AG20443 (cell line): ENCODE measurements around the gene RTTN.
A peak's percentile ranks its signal among the peaks of the same experiment; 100 is the strongest.
"Not testable (repeated sequence)": the region's sequence is repeated elsewhere in the genome, so short reads cannot be mapped to it uniquely, and the experiment has no call there.

ENCODE experiments used
- DNase-seq: peaks from one replicate; pipeline ENCODE4 v3.0.0; 2012; ENCODE audit warnings: low spot score, mixed read lengths

The RTTN gene, protein sequence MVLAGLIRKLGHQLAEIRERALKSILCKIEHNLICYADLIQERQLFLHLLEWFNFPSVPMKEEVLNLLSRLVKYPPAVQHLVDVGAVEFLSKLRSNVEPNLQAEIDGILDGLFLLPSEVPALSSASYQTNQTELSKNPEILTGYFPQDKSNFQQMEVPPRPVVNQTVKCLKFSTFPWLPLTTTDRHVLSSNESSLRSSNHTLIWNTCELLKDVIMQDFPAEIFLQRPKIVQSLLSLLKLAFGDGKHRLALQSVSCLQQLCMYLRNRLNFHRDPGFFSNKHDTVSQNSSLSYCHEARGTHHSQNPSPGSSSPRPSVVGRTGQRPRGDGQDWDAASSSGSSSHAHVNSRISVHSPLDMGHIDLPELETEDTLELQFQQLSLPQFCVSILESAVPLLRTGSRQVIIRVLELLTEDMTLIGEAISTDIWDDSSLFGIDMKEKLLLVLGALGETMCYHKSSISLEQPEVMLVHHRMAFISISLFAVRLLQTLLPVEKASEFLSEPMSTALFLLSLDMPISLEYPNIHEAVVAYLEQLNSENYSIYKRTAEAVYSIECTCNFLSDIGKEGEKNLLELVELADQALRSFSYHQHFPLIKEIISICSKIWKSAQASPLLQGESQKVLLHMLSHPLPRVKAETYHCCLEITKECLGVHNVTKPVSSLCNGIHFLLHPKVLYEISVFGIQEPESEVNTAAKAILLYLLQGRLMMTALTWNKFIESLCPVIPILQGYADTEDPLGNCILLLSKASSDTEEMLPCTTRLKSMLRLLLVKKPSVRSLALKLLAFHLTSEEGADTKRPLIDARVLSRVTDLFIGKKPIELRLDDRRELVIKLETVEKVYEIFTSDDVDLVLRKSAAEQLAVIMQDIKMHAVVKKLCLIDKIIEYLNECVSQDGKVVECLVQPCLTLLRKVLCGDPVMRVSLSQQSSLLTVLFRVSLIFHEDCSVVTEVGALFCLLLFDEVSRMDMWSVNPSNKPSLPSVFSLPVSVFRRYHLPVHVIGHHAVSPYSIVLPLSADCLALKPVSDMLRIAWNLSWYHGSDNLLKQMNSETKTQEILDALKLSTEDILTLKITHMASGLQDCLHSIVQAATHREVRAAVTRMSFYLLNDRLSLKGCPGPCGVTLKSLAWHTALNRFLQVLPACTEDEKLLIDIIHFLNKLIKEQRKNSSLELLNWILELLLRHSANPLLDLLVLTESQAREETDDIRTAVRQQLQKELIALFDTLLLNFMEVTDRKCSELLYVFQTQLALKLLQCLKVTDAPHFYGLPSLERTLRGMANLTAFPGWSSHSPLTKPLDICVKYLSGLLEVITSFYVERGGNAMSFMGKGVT (N-terminal part only)

DNA sequence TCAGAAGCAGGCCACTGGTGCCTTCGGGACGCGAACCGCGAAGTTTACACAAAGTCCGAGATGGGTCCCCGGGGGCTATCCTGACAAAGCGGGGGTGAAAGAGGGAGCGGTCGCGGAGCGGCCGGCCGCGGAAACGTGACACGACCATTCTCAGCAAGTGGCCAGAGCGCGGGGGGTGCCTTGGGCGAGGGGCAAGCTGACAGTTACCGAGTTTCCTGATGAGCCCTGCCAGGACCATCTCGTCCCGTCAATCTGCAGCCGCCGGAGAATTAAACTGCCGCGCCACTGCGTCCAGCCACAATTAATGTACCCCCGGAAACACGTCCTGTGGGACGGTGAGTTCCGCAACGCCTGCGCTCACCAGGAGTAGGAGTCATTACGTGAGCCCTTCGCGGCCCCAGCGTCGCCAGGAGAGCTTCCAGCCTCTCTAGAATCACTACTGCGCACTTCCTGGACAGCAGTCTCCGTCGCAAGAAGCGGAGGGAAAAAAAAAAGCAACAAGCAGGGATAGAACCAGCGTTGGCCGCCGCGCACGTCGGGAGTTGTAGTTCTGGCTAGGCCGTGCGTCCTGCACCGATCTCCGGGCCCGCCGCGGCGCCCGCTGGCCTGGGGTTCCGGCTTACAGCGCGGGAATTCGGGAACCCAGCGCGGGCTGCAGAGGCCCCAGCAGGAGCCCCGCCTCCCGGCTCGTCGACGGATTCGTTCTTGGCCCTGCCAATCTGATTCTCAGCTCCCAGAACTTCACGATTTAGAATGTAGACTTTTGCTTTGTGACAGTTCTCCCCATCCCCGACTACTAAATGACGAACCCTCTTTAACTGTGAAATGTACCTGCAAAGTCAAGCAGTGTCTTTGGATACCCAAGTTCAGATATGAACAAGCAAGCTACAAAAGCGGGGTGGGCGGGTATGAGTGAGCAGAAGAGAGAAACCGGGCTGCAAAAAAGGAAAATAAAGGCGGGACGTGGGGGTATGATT, at the start of gene RTTN:
TSS of gene RTTN (minus strand) at position 267 of the 977 bp plus-strand sequence. CDS start at position 238, 29 bp downstream.
- DNase-seq, result peak; percentile 98

DNA sequence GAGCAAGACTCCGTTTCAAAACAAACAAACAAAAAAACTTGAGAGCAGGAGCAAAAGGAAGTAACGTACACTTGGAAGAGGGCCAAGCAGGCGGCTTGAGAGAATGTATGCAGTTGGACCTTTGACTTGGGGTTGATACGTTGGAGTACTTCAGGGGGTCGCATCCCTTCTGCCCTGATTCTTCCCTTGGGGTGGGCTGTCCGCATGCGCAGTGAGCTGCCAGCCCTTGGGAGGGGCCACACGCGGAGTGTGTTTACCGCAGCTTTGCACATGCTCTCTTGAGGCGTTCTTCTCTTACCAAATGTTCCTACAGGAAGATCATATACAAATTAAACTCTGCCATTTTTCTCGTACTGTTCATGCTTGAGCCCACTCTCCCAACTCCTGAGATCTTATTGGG, 45.3 kb upstream of the RTTN start:
- no peak for DNase-seq

DNA sequence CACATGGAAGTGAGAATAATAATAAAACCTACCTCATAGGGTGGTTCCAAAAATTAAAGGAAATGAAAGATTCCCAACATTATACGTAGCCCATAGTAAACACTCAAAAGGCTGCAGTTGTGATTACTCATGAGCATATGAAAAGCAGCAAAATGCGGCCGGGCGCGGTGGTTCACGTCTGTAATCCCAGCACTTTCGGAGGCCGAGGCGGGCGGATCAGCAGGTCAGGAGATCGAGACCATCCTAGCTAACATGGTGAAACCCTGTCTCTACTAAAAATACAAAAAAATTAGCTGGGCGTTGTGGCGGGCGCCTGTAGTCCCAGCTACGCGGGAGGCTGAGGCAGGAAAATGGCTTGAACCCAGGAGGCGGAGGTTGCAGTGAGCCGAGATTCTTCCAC, 44.4 kb upstream of the RTTN start:
- not testable (repeated sequence) for DNase-seq

DNA sequence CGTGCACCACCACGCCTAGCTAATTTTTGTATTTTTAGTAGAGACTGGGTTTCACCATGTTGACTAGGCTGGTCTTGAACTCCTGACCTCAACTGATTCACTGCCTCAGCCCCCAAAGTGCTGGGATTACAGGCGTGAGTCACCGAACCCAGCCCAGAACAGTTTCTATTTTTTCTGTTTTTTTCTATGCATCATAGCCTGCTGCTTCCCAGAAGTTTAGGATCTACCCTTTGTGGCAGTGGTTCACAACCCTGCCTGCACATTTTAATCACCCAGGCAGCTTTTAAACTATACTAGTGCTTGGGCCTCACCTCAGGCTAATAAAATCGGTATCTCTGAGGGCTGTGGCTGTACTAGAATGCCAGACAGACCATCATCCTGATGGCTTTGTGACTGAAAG, 43.6 kb upstream of the RTTN start:
- DNase-seq, result peak; percentile 39

DNA sequence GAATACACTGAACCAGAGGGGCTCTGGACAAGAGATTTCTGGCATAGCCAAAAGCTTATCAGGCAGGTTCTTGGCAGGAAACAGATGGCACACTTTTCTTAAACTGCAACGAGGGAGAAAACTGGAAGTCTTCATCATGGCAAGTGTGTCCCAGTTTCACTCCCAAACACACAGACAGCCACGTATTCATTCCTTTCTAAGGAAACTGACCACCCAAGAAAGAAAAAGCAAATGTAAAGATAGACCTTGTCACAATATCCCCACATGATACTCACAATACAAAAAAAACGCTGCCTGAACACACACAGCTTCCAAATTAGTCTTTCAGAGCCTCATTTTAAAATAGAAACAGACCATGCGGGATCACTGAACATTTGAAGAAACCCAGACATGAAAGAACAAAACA, 40.6 kb upstream of the RTTN start:
- no peak for DNase-seq

DNA sequence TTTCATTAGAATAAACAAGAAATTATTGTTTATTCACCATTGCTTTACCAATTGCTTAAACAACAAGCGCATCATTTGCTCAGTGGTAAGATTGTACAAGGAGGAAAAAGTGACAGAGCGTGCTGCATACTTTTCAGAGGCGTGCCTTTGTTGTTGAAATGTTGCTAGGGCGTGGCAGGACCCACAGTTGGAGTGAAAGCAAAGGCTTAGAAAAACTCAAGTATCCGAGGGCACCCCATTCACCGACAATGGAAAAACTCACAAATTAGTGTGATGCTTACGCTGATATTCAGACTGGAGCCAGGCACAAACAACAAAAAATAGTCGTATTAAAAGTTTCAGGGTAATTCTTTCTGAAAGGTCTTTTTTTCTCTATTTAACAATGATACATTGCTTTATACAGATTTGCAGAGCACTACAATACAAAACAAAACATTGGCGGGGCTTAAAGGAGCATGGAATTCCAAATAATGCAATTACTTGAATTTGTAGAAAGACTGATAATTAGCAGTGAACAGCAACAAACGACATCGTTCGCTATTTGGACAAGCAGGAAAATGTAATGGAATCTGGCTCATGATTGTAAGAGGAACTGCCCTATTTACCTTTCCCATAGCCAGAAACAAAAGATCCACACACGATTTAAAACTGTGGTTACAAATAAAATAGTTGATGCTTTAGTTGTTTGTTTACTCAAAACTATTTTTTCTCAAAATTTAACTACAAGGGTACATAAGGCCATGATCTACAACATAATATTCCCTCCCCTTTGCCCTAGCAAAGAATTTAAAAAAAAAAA, 37.8 kb upstream of the RTTN start:
- no peak for DNase-seq

DNA sequence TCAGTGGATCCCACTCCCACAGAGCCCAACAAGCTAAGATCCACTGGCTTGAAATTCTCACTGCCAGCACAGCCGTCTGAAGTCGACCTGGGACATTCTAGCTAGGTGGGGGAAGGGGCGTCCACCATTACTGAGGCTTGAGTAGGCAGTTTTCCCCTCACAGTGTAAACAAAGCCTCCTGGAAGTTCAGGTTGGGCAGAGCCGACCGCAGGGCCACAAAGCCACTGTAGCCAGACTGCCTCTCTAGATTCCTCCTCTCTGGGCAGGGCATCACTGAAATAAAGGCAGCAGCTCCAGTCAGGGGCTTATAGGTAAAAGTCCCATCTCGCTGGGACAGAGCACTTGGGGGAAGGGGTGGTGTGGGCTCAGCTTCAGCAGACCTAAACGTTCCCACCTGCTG, 31.4 kb upstream of the RTTN start:
- not testable (repeated sequence) for DNase-seq

DNA sequence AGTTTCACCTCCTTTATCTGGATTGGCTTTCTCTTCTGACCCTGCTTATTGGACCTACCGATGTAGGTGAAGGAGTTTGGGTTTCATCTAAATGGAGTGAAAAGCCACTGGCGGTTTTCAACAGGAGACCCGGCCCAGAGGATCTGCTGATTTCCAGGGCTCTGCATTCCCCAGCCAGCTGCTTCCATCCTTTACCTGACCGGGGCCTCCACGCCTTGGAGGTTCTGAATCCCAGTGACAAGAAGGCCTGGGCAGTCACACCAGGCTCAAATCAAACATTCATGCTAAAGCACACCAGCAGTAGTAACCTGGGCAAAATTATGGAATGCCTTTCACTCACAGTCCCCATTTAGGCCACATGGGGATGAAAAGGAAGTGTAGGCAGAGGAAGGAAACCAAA, 30.0 kb upstream of the RTTN start:
- no peak for DNase-seq

DNA sequence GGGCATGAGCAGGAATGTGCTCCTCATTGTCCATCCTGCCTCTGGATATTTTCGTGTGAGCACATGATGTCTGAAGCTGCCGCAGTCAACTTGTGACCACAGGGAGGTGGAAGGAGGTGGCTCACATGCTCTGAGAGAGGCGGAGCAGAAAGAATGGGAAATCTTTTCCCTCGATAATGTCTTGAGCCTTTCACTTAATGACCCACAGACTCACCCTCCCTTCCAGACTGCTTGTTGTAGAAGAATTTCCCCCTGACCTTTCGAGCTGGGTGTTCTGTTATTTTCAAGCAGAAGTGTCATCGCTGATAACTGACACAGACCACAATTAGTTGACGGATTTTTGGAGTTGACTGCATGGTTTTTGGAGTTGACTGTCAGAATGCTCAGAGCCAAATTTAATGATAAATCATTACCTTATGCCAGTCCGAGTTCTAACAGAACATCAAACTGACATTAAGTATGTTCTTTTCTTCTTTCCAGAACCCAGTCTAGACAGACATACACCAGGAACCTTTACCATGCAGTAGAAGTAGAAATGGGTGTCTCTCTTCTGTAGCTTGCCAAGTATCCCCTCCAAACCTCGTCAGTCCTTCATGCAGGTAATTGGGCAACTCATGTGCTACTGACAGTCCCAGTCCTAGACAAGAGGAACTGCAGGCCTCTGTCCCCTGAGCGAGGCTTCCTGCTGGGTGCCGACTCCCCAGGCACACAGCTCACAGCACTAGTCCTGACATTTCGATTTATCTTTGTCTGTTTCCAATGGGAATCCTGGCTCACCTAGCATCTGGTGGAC, 29.4 kb upstream of the RTTN start:
- DNase-seq, result peak; percentile 85

DNA sequence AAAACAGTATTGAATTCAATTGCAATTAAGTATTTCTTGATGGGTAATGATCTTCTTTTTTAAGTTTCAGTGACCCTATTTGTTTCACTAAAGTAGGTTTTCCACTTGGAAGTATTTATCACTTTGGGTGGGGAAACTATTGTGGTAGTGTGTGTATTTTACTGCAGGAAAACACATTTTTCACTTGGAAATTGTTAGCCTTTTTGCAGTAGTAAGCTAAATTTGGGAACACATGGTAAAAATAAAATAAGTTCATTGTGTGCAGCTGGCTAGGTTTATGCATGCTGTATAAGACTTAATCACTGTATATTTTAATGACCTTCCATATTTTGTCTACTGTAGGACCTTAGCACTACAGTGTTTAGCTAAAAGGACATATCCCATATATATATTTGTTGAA, 28.5 kb upstream of the RTTN start:
- DNase-seq, result no peak

DNA sequence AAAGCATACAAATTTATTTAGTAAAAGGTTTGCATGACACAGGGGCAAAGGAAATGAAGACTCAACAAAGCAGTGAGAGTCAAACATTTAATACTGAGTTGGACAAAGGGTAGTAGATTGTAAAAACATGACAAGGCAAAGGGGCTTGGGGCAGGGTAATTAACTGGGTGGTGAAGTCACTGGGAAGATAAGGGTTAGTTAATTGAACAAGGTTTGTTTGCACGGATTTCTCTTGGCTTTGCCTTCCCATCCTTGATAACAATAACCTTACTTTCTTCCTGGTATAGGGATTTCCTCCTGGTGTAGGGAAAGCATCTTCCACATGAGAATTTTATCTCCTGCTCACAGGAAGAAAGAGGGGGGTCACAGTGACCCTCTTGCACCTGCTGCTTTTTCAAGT, 26.8 kb upstream of the RTTN start:
- DNase-seq, result no peak

DNA sequence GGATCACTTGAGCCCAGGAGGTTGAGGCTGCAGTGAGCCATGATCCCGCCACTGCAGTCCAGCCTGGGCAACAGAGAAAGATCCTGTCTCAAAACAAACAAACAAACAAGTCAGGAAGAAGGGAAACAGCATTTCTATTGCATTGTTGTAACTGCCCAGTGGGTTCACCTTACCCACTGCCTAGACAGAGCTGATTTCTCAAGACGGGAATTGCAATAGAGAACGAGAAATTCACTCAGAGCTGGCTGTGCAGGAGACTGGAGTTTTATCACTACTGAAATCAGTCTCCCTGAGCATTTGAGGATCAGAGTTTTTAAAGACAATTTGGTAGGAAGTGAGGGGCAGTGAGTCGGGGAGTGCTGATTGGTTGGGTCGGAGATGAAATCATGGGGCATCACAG, 24.2 kb upstream of the RTTN start:
- no peak for DNase-seq

DNA sequence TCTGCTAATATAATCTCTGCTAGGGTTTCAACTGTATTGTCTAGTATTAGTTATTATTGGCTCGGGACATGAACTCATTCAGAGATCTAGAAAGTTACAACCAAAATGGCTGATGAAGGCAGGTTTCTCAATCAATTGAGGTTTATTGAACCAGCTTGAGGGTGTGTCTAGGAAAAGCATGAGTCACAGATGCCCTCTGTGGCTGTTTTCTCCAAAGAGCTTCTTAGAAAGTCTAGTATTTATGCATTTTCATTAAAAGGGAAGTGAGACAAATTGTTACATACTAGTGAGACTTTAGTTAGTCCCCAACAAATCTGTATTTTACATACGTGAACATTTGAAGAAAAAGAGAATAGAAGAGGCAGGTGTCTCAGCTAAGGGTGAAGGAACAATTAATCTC, 23.0 kb upstream of the RTTN start:
- no peak for DNase-seq

DNA sequence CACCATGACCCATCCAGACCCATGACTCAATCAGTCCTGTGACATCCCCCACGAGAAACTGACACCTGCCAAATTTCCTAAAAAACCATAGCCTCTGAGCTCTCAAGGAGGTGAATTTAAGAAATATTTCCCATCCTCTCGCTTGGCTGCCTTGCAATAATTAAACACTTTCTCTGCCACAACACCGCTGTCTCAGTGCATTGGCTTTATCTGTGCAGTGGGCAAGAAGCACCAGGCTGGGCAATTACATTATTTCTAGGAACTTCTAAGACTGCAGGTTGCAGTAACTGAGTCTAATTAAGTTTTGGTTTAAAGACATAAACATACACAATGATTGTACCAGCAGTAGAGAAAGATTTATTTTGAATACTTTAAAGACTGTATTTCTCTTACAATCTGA, 22.0 kb upstream of the RTTN start:
- DNase-seq, result no peak

DNA sequence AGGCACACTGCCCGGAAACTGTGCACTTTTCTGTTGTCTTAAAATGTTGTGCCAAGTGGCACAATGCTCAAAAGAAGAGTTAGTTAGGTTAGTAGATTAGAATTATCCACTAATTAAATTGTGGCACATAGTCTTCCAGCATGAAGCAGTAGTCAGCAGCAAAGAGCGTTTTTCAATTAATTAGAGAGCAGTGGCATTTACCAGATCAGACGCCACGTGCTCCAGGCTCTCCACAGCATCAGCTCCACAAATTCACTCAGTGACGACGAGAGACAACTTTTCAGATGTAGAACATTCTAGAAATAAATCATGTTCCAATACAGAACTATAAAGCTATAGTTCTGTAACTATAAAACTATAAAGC, 16.4 kb upstream of the RTTN start:
- no peak for DNase-seq

DNA sequence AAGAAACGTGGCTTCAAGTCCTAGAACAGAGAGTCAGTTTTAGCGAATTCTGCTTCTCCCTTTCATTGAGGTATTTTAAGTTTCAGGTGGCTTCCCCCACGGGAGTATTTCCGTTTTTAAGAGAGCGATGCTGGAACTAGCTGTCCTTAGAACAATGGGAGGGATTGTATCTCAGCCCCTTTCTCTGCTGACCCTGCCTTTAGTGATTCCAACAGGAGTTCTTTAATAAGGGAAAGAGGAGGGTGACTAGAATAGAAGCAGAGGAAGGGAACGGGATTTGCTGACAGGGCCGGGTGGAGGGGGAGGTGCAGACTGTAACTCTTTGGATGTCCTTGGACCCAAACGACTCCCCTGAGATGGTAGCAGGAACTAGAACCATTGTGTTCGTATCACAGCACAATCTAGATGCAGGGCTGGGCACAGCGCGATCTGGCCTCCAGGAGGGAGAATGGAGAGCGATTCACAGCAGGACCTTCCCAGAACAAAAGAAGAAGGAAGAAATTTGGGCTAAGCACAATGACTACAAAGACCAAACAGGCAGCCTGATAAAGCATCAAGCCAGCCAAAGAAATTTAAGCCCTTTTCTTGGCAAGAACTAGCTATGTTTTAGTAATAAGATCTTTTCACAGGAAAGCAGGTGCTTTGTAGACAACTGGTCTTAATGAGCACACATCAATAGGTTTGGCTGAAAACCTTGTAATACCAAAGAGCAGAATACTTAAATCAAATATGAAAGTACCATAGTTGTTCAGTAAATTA, 15.8 kb upstream of the RTTN start:
- no peak for DNase-seq

DNA sequence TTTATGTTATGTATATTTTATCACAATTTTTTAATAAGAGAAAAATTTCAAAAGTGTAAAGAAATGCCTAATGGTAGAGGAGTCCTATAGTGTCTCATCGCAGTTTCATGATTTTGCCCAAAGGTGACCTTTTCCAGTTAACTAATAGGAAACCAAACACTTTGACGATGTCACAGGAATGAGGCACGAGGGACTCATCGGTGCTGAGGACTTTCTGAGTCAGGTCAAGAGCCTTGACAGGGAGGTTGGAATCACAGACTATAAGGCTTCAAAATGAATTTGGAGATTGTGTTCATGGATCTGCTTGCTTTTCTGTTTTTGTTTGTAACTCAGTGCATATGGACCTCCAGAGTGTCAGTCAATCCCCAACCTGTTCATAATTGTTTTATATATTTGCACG, 15.1 kb upstream of the RTTN start:
- no peak for DNase-seq

DNA sequence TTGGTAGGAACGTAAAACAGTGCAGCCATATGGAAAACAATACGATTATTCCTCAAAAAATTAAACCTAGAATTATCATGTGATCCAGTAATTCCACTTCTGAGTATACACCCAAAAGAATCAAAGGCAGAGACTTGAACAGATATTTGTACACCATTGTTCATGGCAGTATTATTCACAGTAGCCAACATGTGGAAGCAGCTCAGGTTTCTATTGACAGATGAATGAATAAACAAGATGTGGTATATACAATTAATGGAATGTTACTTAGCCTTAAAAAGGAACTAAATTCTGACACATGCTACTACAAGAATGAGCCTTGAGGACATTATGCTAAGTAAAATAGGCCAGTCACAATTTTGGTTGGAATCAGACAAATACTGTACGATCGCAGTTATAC, 14.2 kb upstream of the RTTN start:
- DNase-seq, result no peak

DNA sequence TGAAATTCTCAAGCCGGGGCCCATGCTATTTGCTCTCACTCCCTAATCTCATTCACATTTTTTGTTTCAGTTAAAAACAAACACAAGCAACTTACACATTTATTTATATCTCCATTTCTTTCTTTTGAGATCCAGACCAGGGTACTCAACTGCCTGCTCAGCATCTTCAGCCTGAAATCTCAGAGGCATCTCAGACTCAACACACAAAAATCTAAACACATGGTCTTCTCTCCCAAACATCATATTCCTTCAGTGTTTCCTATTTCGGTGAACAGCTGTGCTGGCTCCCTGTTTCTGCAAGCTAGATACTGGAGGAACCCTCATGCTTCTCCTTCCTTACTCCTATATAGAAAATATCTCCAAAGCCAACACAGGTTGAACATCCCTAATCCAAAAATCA, 11.3 kb upstream of the RTTN start:
- no peak for DNase-seq
